Measurements from ENCODE around the gene CNFN. TPM values are rescaled to one million over a fixed set of nuclear protein-coding genes. Genes with fewer than 3 reads are reported as not detected.

The CNFN gene
- total RNA-seq, 1 experiment from 2014 or later, result 7.1 TPM

GRCh38 chr19:42369433-42370067 is 20.5 kb downstream of the CNFN start:
- Histone ChIP-seq H3K79me2 (ENCODE audit: insufficient read depth, low read length) (no peaks in the 10 kb centered on the region), H2AFZ (ENCODE audit: low read length) (no peak overlapping the region), H4K8ac (replicated peaks; ENCODE audit: insufficient read length, low read depth, low read length) (no peak overlapping the region), H4K20me1 (ENCODE audit: control insufficient read depth, insufficient read depth, insufficient read length) (no peaks in the 10 kb centered on the region), H3K9me3 (ENCODE audit: control insufficient read depth, low read depth, low read length) (no peaks in the 10 kb centered on the region), H4K91ac (ENCODE audit: insufficient read length, low read depth, low read length) (no peak overlapping the region), H3K56ac (ENCODE audit: insufficient read length, low read depth, low read length) (no peak overlapping the region), H2BK120ac (ENCODE audit: low read depth, low read length, poor library complexity, severe bottlenecking) (no peak overlapping the region), H3K9ac (ENCODE audit: extremely low read depth, insufficient read length, low read length) (no peak overlapping the region), H2AK5ac (ENCODE audit: insufficient read length, low read length) (no peak overlapping the region), H3K4me2 (ENCODE audit: insufficient read depth, insufficient read length, low read length) (peak overlapping the region; percentile 36), H3K4ac (ENCODE audit: low read depth, low read length) (no peak overlapping the region), H3K23me2 (ENCODE audit: insufficient read length, low read depth, low read length, poor library complexity, severe bottlenecking) (peaks cover 3% of the 10 kb centered on the region), H3K18ac (ENCODE audit: insufficient read length, low read depth, low read length) (no peak overlapping the region), H2BK20ac (ENCODE audit: low read depth, low read length, poor library complexity, severe bottlenecking) (no peak overlapping the region), H3K79me1 (ENCODE audit: insufficient read depth, low read depth, low read length, poor library complexity, severe bottlenecking) (no peaks in the 10 kb centered on the region), H3K23ac (ENCODE audit: insufficient read length, low read depth, low read length) (no peak overlapping the region), H3K4me1 (ENCODE audit: insufficient read depth, low read length) (peaks cover 5% of the 10 kb centered on the region; the same call in 1 of the 2 replicates), H3T11ph (ENCODE audit: low read length) (no peak overlapping the region), H2BK5ac (ENCODE audit: insufficient read length, low read length) (no peak overlapping the region), H3K27ac (ENCODE audit: insufficient read length, low read depth, low read length) (no peak overlapping the region), H4K5ac (ENCODE audit: insufficient read length, low read depth, low read length) (no peak overlapping the region), H3K27me3 (ENCODE audit: insufficient read depth, low read length) (no peaks in the 10 kb centered on the region), H2BK15ac (ENCODE audit: low read depth, low read length) (no peak overlapping the region), H2BK12ac (ENCODE audit: insufficient read length, low read depth, low read length) (no peak overlapping the region), H3K14ac (ENCODE audit: insufficient read depth, low read length) (no peak overlapping the region)
- Mint-ChIP-seq H3K4me3 (peak overlapping the region in 1 of 2 experiments; percentile 43; a peak in 2 of 5 replicates), H3K36me3 (ENCODE audit: insufficient read depth in 1 of 3, low read depth in 3 of 3) (peaks cover 25 to 36% (median 32%) of the 10 kb centered on the region in 3 experiments), H3K4me1 (peaks cover 38 to 48% of the 10 kb centered on the region in 2 experiments), H3K9me3 (peaks cover 3 to 4% of the 10 kb centered on the region in 2 experiments; a peak in 3 of 5 replicates), H3K27ac (peak overlapping the region; percentile 26 to 95 (median 91); a peak in 5 of 7 replicates), H3K27me3 (ENCODE audit: low read depth) (peaks cover 1% of the 10 kb centered on the region; the same call in 1 of the 2 replicates)
- no peak for DNase-seq
- no CpG with 5 or more reads among the region's 27 CpGs for WGBS (ENCODE audit: extremely low coverage, insufficient read length, low lambda C conversion rate)
- no peak for TF ChIP-seq CTCF (conservative IDR thresholded peaks at IDR 0.05)

Measured in H9 (cell line).